Right lobe of liver (tissue), 6 donors: ENCODE data around the gene NGFR. TPM values are rescaled to one million over a fixed set of nuclear protein-coding genes. Genes with fewer than 3 reads are reported as not detected.
A peak's percentile ranks its signal among the peaks of the same experiment; 100 is the strongest.

Experiments
- ATAC-seq, 4 donors: fragments of 200-7000 bp; cut with Tn5 transposase; one replicate each; pipeline ENCODE4 v1.9.1; 2020; ENCODE audit warnings: mild to moderate bottlenecking in 4 of 4, moderate library complexity in 4 of 4
- DNase-seq, 3 donors: peaks; one replicate each; pipeline ENCODE4 v3.0.0-alpha.2; 2020
- H3K27ac ChIP-seq, 3 donors: fragments of 200-600 bp; one replicate each; pipeline ENCODE4 v1.8.0; 2022
- H3K27me3 ChIP-seq, 2 donors: fragments of 200-600 bp; one replicate each; pipeline ENCODE4 v1.8.0; 2022
- H3K36me3 ChIP-seq, 4 donors: fragments of 200-600 bp; sonication (generic) in 1 of 4; one replicate each; pipeline versions ENCODE4 v1.5.1 to v1.8.0; 2017 to 2022; ENCODE audit warnings: control low read depth in 1 of 4
- H3K4me1 ChIP-seq, 4 donors: fragments of 200-600 bp; sonication (generic) in 1 of 4; one replicate each; pipeline versions ENCODE4 v1.5.1 to v1.8.0; 2017 to 2022; ENCODE audit warnings: control low read depth in 1 of 4
- H3K4me3 ChIP-seq, 3 donors: fragments of 200-600 bp; one replicate each; pipeline ENCODE4 v1.8.0; 2022
- H3K9me3 ChIP-seq, 4 donors: fragments of 200-600 bp; sonication (generic) in 1 of 4; one replicate each; pipeline versions ENCODE4 v1.5.1 to v1.8.0; 2017 to 2022; ENCODE audit warnings: control low read depth in 1 of 4
- CTCF ChIP-seq, 4 donors: fragments of 200-600 bp in 3 of 4; fragments of 450-650 bp in 1 of 4; IDR thresholded peaks; one replicate each; pipeline versions ENCODE4 v1.5.1 to v1.8.0; 2016 to 2022; ENCODE audit warnings: antibody characterized with exemption in 4 of 4, mild to moderate bottlenecking in 2 of 4
- POLR2A ChIP-seq: fragments of 450-650 bp; IDR thresholded peaks from one replicate; pipeline ENCODE4 v1.6.1; 2017; ENCODE audit warnings: antibody characterized with exemption, mild to moderate bottlenecking
- WGBS: methylation state at CpG from one replicate; pipeline ENCODE4 v1.1.6; 2018; ENCODE audit warnings: low coverage, low lambda C conversion rate; ENCODE audit not compliant: insufficient coverage; ENCODE audit errors: missing lambda C conversion rate; 5-methylcytosine and 5-hydroxymethylcytosine counted together
- intact Hi-C, 2 donors: fragments of 100-400 bp; cut with DNase I; formaldehyde crosslinking; loops; one replicate each; pipeline versions ENCODE4 v1.11.2 to v1.14.1; 2022
- total RNA-seq, 6 experiments: library from RNA; depleted of rRNA in 2 of 6; stranded (reverse); fragments of >200 nt in 2 of 6; fragmentation: NEBNext Ultra II Directional in 3 of 6; extraction: Animal tissue kit (Norgen Biotek cat#: 25700) in 3 of 6; gene quantifications; one replicate each; pipeline versions ENCODE4 v1.1.0 to v1.2.4, GENCODE V29; 2016 to 2023
- donor health status: DM: no; HTN: yes; CAD: no.
- donor health status: DM: no; HTN: no; CAD: no.
- donor health status: DM: no; HTN: no; CAD: no.
- donor health status: DM: no; HTN: yes; CAD: no.
- donor health status: DM: no; HTN: yes; CAD: no.

Gene NGFR
- total RNA-seq, 6 experiments from 2014 or later, result 3.1 to 9.4 (median 6.8) TPM

DNA sequence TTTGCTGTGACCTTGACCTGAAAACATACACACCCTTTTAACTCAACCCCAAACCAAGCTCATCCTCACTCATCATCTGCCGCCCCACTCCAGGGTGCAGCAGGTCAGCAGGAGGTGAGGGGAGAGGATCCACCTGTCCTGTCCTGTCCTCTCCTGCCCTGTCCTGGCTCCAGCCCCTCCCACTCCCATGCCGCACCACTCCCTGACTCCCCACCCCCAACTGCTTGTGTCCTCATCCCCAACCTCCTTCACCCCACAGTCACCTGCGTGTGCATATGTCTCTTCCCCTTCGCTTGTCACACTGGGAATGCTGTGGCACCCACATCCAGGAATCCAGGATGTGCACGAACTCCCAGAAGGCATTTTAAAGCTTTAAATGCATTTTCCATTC lies 15.6 kb downstream of the NGFR start:
- intact Hi-C loops, result no loop called here
- TF ChIP-seq CTCF (IDR thresholded peaks at IDR 0.05) (no peak), POLR2A (no peak)
- WGBS, result 54% methylated on average over 4 of the region's 5 CpGs
- no peak overlapping the region for H3K27ac ChIP-seq
- H3K4me1 ChIP-seq, result peaks cover 0 to 11% (median 7%) of the 10 kb centered on the region in 4 donors
- no peak overlapping the region for H3K4me3 ChIP-seq
- DNase-seq, result no peak
- no peaks in the 10 kb centered on the region for H3K36me3 ChIP-seq
- H3K27me3 ChIP-seq, result no peaks in the 10 kb centered on the region
- ATAC-seq, result no peak
- no peaks in the 10 kb centered on the region for H3K9me3 ChIP-seq

DNA sequence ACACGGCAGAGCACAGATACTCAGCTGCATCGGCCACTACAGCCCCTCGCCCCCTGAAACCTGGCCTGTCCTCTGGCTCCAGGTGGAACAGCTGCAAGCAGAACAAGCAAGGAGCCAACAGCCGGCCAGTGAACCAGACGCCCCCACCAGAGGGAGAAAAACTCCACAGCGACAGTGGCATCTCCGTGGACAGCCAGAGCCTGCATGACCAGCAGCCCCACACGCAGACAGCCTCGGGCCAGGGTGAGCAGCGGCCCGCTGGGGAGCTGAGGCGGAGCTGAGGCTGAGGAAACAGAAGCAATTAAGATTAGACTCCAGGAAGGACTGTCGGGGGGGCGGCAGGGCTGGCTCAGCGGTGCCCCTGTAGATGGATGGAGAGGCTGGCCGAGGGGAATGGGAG lies 16.7 kb downstream of the NGFR start:
- H3K36me3 ChIP-seq, result no peaks in the 10 kb centered on the region
- no peak overlapping the region for H3K27ac ChIP-seq
- intact Hi-C loops, result no loop called here
- H3K9me3 ChIP-seq, result no peaks in the 10 kb centered on the region
- H3K27me3 ChIP-seq, result no peaks in the 10 kb centered on the region
- DNase-seq (no peak), ATAC-seq (no peak)
- 75% methylated on average over 9 of the region's 16 CpGs for WGBS
- H3K4me1 ChIP-seq, result peaks cover 0 to 17% (median 10%) of the 10 kb centered on the region in 4 donors
- H3K4me3 ChIP-seq, result no peak overlapping the region
- TF ChIP-seq CTCF (IDR thresholded peaks at IDR 0.05) (no peak), POLR2A (no peak)

DNA sequence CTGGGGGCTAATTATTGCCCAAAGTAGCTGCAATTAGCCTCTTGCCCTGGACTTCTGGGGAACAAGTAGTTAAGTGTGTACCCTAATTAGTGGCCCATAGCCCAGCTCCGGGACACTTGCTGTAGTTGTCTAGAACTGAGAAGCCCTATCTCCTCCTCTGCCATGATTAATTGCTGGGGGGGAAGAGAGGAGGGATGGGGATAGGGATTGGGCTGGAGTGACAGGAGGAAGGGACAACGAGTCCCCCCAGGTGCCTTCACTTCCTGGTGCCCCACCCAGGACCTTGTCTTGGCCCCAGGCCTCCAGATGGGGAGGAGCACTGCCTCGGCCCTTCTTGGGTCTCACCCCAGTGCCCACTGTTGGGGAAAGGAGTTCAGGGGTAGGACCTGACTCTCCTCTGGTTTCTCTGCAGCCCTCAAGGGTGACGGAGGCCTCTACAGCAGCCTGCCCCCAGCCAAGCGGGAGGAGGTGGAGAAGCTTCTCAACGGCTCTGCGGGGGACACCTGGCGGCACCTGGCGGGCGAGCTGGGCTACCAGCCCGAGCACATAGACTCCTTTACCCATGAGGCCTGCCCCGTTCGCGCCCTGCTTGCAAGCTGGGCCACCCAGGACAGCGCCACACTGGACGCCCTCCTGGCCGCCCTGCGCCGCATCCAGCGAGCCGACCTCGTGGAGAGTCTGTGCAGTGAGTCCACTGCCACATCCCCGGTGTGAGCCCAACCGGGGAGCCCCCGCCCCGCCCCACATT lies 17.4 kb downstream of the NGFR start:
- H3K27ac ChIP-seq, result no peak overlapping the region
- H3K4me3 ChIP-seq, result no peak overlapping the region
- H3K36me3 ChIP-seq, result no peaks in the 10 kb centered on the region
- no peaks in the 10 kb centered on the region for H3K27me3 ChIP-seq
- intact Hi-C loops, result no loop called here
- DNase-seq, result peak in 1 of 3 donors; percentile 52
- WGBS, result 40% methylated on average over 2 of the region's 26 CpGs
- H3K4me1 ChIP-seq, result peaks cover 0 to 17% (median 10%) of the 10 kb centered on the region in 4 donors
- no peak for TF ChIP-seq CTCF (IDR thresholded peaks at IDR 0.05)
- TF ChIP-seq POLR2A, result no peak
- no peaks in the 10 kb centered on the region for H3K9me3 ChIP-seq
- no peak for ATAC-seq

DNA sequence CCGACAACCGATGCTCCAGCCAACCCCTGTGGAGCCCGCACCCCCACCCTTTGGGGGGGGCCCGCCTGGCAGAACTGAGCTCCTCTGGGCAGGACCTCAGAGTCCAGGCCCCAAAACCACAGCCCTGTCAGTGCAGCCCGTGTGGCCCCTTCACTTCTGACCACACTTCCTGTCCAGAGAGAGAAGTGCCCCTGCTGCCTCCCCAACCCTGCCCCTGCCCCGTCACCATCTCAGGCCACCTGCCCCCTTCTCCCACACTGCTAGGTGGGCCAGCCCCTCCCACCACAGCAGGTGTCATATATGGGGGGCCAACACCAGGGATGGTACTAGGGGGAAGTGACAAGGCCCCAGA lies 17.9 kb downstream of the NGFR start:
- DNase-seq (peak in 1 of 3 donors; percentile 36), ATAC-seq (no peak)
- Histone ChIP-seq H3K4me1 (peaks cover 0 to 17% (median 10%) of the 10 kb centered on the region in 4 donors), H3K27ac (no peak overlapping the region), H3K36me3 (no peaks in the 10 kb centered on the region), H3K4me3 (no peak overlapping the region), H3K9me3 (no peaks in the 10 kb centered on the region), H3K27me3 (no peaks in the 10 kb centered on the region)
- intact Hi-C loops, result no loop called here
- 59% methylated on average over 5 of the region's 6 CpGs for WGBS
- TF ChIP-seq POLR2A, result no peak
- no peak for TF ChIP-seq CTCF (IDR thresholded peaks at IDR 0.05)
